HG03135 (cell line): Measurements from ENCODE around the gene LRRC58.

Experiments used
- ATAC-seq: cut with Tn5 transposase; IDR thresholded peaks from one replicate; pipeline ENCODE4 v1.9.1; 2021; ENCODE audit warnings: mild to moderate bottlenecking, moderate library complexity; ENCODE audit not compliant: unreplicated experiment

LRRC58 gene

DNA sequence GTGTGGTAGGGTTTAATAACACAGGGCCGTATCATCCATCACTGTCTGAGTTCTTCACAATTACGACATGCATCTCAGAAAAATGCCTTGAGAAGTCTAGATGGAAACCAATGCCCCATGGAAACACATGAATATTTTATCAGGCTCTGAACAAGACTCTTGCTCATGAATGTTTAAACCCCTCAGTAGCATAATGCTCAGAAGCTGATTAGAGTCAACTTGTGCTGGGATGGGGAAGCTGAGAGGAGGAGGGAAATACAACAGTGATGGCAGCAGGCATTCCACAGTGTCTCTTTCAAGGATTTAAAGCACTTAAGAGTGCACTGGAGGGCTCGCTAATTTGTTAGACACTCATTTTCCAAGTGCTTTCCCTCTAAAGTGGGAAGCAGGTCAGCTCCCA, 67.9 kb downstream of the LRRC58 start:
- ATAC-seq, result no peak

GRCh38 chr3:120280566-120280965, 68.6 kb downstream of the LRRC58 start:
- no peak for ATAC-seq

DNA sequence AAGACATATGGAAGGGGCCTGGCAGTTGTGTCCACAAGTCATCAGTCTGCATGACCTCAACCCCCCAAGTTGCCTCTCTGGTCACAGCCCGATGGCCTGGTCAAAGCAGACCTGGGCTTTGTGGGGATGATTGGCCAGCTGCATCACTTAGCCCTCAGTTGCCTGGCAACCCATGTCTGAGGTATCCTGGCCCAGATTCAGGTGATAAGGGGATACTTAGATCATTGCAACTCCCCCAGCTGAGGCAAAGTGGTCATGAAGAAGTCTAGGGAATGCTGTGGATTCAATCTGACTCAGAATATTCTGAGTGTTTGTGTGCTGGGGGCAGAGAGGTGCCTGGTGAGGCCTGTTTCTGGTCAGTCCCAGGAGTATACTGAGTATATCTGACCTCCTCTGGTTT, 69.1 kb downstream of the LRRC58 start:
- ATAC-seq, result no peak

GRCh38 chr3:120276767-120277166, 72.4 kb downstream of the LRRC58 start:
- no peak for ATAC-seq

DNA sequence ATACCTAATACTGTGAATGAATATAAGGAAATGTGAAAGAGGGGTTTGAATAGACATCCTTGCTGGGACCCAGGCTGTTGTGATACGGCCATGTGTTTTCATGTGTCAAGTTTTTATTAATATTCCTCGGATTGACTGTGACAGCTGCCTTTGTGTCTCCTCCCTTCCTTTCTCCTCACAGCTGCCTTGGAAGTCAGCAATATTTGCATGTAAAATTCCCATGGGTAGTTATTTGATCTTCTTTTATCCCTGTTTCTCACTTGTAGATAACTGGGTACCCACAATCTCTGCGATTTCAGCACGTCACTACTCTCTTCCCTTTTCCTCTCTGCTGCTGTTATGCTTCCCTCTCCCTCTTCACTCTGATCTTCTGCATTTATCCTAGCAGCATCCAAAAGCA, 73.5 kb downstream of the LRRC58 start:
- ATAC-seq, result no peak

DNA sequence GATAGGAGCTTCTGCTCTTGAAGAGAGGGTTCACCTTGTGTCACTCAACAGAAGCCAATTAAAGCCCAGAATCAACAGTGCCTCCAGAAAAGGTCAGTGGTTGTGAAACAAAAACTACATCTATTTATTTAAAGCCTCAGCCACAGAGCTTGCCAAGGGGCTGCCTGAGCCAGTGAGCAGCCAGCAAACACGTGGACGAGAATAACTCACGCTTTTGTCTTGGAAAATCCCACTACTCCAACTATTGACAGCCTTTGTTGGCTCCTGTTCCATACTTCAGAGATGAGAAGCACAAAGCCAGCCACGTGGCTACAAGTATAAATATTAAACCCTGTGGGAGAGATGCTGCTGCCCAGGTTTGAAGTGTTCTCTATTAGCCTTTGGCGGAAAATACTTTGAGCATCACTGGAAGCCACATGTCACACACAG, 74.4 kb downstream of the LRRC58 start:
- ATAC-seq, result no peak
